PC-9 (cell line): ENCODE data around the gene MYO5B.

Experiments
- EZH2 ChIP-seq: fragments of 200-600 bp; sonication (generic); IDR thresholded peaks from 2 replicates; pipeline ENCODE4 v1.8.0; 2017; ENCODE audit warnings: antibody characterized with exemption, low read depth
- TF ChIP-seq, protein P1 (sequence below): fragments of 200-600 bp; sonication (generic); conservative IDR thresholded peaks from 2 replicates; pipeline ENCODE4 v1.6.1; 2017; ENCODE audit warnings: mixed run types, antibody characterized with exemption, mild to moderate bottlenecking, moderate library complexity

DNA sequence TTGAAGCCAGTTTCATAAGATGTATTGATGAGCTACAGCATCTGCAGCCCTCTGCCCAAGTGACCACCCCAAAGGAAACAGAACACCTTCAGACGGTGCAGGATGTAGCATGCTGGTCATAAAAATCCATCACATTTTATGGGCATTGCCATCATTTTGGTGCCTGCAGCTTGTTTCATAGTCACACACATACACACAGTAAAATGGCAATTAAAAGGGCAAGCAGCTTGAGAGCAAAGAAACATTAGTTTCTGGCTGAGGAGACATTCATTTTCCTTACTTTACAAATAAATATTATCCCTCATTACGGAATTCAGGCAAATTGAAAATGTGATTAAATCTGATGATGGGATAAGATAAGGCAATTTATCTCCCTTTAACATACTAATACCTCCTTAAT is 13.4 kb downstream of the MYO5B start:
- TF ChIP-seq, protein P1, sequence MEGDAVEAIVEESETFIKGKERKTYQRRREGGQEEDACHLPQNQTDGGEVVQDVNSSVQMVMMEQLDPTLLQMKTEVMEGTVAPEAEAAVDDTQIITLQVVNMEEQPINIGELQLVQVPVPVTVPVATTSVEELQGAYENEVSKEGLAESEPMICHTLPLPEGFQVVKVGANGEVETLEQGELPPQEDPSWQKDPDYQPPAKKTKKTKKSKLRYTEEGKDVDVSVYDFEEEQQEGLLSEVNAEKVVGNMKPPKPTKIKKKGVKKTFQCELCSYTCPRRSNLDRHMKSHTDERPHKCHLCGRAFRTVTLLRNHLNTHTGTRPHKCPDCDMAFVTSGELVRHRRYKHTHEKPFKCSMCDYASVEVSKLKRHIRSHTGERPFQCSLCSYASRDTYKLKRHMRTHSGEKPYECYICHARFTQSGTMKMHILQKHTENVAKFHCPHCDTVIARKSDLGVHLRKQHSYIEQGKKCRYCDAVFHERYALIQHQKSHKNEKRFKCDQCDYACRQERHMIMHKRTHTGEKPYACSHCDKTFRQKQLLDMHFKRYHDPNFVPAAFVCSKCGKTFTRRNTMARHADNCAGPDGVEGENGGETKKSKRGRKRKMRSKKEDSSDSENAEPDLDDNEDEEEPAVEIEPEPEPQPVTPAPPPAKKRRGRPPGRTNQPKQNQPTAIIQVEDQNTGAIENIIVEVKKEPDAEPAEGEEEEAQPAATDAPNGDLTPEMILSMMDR = no peak
- no peak for TF ChIP-seq EZH2
